Measurements from ENCODE around the gene FBXO21. TPM values are rescaled to one million over a fixed set of nuclear protein-coding genes. Genes with fewer than 3 reads are reported as not detected.

FBXO21 gene
- total RNA-seq, 1 experiment from 2014 or later: 32.4 TPM

DNA sequence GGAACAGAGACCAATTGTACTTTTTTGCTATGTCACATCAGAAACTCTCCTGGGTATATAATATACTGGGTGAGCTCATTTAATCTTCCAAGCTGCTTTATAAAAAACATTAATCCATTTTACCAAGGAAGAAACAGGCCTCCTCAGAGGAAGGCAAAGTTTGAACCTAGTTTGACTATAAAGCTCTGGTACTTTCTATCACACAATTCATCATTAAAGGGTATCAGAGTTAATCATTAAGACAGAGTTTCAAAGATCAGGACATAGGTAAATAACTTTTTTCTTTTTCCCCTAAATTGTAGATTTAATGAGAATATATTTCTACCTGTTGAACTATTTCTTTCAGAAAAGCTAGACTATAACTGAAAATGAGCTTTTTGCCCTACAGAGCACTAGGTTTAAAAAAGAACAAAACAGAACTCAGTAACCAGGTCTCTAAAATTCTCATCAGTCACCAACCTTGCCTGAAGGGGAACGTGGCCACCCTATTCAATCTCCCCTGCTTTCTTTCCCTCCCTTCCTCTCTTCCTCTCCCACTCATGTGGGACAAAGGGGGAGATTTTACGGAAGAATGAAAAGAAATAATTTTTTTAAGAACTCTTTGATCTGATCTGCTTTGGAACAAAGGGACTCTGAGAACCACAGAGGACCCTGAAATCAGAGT is 18.6 kb downstream of the FBXO21 start:
- Histone ChIP-seq H3K27me3 (ENCODE audit: insufficient read depth, low read depth) (no peaks in the 10 kb centered on the region), H2AFZ (no peak overlapping the region), H3K9me3 (ENCODE audit: insufficient read depth, low read depth) (no peaks in the 10 kb centered on the region), H4K20me1 (ENCODE audit: insufficient read depth) (no peaks in the 10 kb centered on the region; the same call in 1 of the 2 replicates), H3K9me2 (ENCODE audit: insufficient read depth) (no peaks in the 10 kb centered on the region), H3K4me2 (no peak overlapping the region), H3K4me3 (no peak overlapping the region), H3F3A (ENCODE audit: insufficient read depth, low read depth) (no peaks in the 10 kb centered on the region), H3K79me2 (ENCODE audit: low read depth) (no peaks in the 10 kb centered on the region), H3K4me1 (replicated peaks; ENCODE audit: insufficient read depth) (no peaks in the 10 kb centered on the region), H3K27ac (no peak overlapping the region), H3K36me3 (ENCODE audit: low read depth) (peaks cover 23% of the 10 kb centered on the region)
- ChIA-PET CTCF (no interaction called here), POLR2A (ENCODE audit: unreplicated experiment) (no interaction called here)
- TF ChIP-seq, protein P1, sequence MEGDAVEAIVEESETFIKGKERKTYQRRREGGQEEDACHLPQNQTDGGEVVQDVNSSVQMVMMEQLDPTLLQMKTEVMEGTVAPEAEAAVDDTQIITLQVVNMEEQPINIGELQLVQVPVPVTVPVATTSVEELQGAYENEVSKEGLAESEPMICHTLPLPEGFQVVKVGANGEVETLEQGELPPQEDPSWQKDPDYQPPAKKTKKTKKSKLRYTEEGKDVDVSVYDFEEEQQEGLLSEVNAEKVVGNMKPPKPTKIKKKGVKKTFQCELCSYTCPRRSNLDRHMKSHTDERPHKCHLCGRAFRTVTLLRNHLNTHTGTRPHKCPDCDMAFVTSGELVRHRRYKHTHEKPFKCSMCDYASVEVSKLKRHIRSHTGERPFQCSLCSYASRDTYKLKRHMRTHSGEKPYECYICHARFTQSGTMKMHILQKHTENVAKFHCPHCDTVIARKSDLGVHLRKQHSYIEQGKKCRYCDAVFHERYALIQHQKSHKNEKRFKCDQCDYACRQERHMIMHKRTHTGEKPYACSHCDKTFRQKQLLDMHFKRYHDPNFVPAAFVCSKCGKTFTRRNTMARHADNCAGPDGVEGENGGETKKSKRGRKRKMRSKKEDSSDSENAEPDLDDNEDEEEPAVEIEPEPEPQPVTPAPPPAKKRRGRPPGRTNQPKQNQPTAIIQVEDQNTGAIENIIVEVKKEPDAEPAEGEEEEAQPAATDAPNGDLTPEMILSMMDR (conservative IDR thresholded peaks at IDR 0.05): no peak
- no peak for TF ChIP-seq EZH2 (IDR thresholded peaks at IDR 0.05; ENCODE audit: low read depth)
- BruUV-seq (replicated peaks): no TSS peak
- no peak for DNase-seq
- intact Hi-C loops (cut with micrococcal nuclease; ENCODE audit: unreplicated experiment): no loop called here

DNA sequence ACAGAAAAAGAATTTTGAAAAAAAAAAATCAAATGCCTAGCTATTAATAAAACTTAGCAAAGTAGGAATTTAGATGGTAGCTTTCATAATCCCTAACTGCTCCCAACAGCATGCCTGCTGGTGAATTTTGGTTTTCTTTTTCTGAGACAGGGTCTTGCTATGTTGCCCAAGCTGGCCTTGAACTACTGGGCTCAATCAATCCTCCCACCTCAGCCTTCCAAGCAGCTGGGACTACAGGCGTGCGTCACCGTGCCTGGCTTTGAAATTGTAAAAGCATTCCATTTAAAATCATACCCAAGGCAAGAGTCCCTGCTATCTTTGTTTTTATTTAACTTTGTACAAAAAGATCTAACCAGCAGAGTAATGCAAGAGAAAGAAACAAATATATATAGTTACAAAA is 20.7 kb downstream of the FBXO21 start:
- DNase-seq: no peak
- Histone ChIP-seq H3K4me1 (replicated peaks; ENCODE audit: insufficient read depth) (no peaks in the 10 kb centered on the region), H4K20me1 (ENCODE audit: insufficient read depth) (no peaks in the 10 kb centered on the region; the same call in 1 of the 2 replicates), H3F3A (ENCODE audit: insufficient read depth, low read depth) (no peaks in the 10 kb centered on the region), H3K36me3 (ENCODE audit: low read depth) (peaks cover 23% of the 10 kb centered on the region), H3K4me3 (no peak overlapping the region), H3K9me3 (ENCODE audit: insufficient read depth, low read depth) (no peaks in the 10 kb centered on the region), H3K27ac (no peak overlapping the region), H3K4me2 (no peak overlapping the region), H3K79me2 (ENCODE audit: low read depth) (no peaks in the 10 kb centered on the region), H3K27me3 (ENCODE audit: insufficient read depth, low read depth) (no peaks in the 10 kb centered on the region), H2AFZ (no peak overlapping the region), H3K9me2 (ENCODE audit: insufficient read depth) (no peaks in the 10 kb centered on the region)
- intact Hi-C loops (cut with micrococcal nuclease; ENCODE audit: unreplicated experiment): no loop called here
- CTCF ChIA-PET: no interaction called here
- no TSS peak for BruUV-seq (replicated peaks)
- POLR2A ChIA-PET (ENCODE audit: unreplicated experiment): no interaction called here
- TF ChIP-seq EZH2 (IDR thresholded peaks at IDR 0.05; ENCODE audit: low read depth): no peak
- TF ChIP-seq, protein P1 (conservative IDR thresholded peaks at IDR 0.05): no peak

DNA sequence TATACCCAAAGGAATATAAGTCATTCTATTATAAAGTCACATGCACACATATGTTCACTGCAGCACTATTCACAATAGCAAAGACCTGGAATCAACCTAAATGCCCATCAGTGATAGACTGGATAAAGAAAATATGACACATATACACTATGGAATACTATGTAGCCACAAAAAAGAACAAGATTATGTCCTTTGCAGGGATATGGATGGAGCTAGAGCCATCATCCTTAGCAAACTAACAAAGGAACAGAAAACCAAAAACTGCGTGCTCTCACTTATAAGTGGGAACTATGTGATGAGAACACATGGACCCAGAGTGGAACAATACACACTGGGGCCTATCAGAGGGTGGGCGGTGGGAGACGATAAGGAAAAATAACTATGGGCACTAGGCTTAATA is 21.3 kb downstream of the FBXO21 start:
- Histone ChIP-seq H3K27me3 (ENCODE audit: insufficient read depth, low read depth) (no peaks in the 10 kb centered on the region), H3K4me3 (no peak overlapping the region), H3K9me3 (ENCODE audit: insufficient read depth, low read depth) (no peaks in the 10 kb centered on the region), H3K4me2 (no peak overlapping the region), H3K79me2 (ENCODE audit: low read depth) (no peaks in the 10 kb centered on the region), H3K27ac (no peak overlapping the region), H3K36me3 (ENCODE audit: low read depth) (peaks cover 23% of the 10 kb centered on the region), H3F3A (ENCODE audit: insufficient read depth, low read depth) (no peaks in the 10 kb centered on the region), H4K20me1 (ENCODE audit: insufficient read depth) (no peaks in the 10 kb centered on the region; the same call in 1 of the 2 replicates), H3K9me2 (ENCODE audit: insufficient read depth) (no peaks in the 10 kb centered on the region), H3K4me1 (replicated peaks; ENCODE audit: insufficient read depth) (no peaks in the 10 kb centered on the region), H2AFZ (no peak overlapping the region)
- POLR2A ChIA-PET (ENCODE audit: unreplicated experiment): no interaction called here
- intact Hi-C loops (cut with micrococcal nuclease; ENCODE audit: unreplicated experiment): no loop called here
- BruUV-seq (replicated peaks): no TSS peak
- DNase-seq: no peak
- no peak for TF ChIP-seq EZH2 (IDR thresholded peaks at IDR 0.05; ENCODE audit: low read depth)
- TF ChIP-seq, protein P1 (conservative IDR thresholded peaks at IDR 0.05): no peak
- CTCF ChIA-PET: no interaction called here

Data from PC-9 (cell line).